HepG2 (cell line): ENCODE data around the gene KMT2B.

ENCODE experiments used
- PRPF4 ChIP-seq: fragments of 200-400 bp; formaldehyde crosslinking; IDR thresholded peaks from 2 replicates; pipeline ENCODE4 v1.6.1; 2016; ENCODE audit warnings: low read length, low read depth; ENCODE audit not compliant: poor library complexity, severe bottlenecking
- REST ChIP-seq, 2 experiments: IDR thresholded peaks; 2 replicates each; pipeline ENCODE4 v1.6.1; 2011 to 2012; ENCODE audit warnings: low read length in 2 of 2, borderline replicate concordance in 1 of 2, low read depth in 1 of 2, mild to moderate bottlenecking in 1 of 2, moderate library complexity in 1 of 2

GRCh38 chr19:35750167-35750566 lies 32.4 kb downstream of the KMT2B start:
- TF ChIP-seq REST (IDR thresholded peaks at IDR 0.05; ENCODE audit: borderline replicate concordance in 1 of 2, low read depth in 1 of 2, low read length in 2 of 2) (no peak), PRPF4 (no peak)
